HepG2 (cell line): Measurements from ENCODE around the gene FAM228B. TPM values are rescaled to one million over a fixed set of nuclear protein-coding genes. Genes with fewer than 3 reads are reported as not detected.

ENCODE experiments used
- ARID5B ChIP-seq: IDR thresholded peaks from 2 replicates; pipeline ENCODE4 v1.4.0; 2020; ENCODE audit warnings: mild to moderate bottlenecking, missing genetic modification reagents
- FOXA1 ChIP-seq, 2 experiments: fragments of 450-650 bp in 1 of 2; sonication (generic) in 1 of 2; formaldehyde crosslinking in 1 of 2; IDR thresholded peaks; 2 replicates each; pipeline versions ENCODE4 v1.4.0 to v1.6.1; 2016 to 2020; ENCODE audit warnings: missing genetic modification reagents in 1 of 2
- FOXO1 ChIP-seq: sonication (generic); formaldehyde crosslinking; IDR thresholded peaks from 2 replicates; pipeline ENCODE4 v1.4.0; 2020; ENCODE audit warnings: missing genetic modification reagents
- MXD1 ChIP-seq: sonication (generic); formaldehyde crosslinking; IDR thresholded peaks from 2 replicates; pipeline ENCODE4 v1.4.0; 2020; ENCODE audit warnings: mild to moderate bottlenecking, missing genetic modification reagents
- NCOA5 ChIP-seq: sonication (generic); formaldehyde crosslinking; IDR thresholded peaks from 2 replicates; pipeline ENCODE4 v1.4.0; 2020; ENCODE audit warnings: missing genetic modification reagents
- NFIB ChIP-seq: sonication (generic); formaldehyde crosslinking; IDR thresholded peaks from 2 replicates; pipeline ENCODE4 v1.9.0; 2021; ENCODE audit warnings: missing genetic modification reagents, mild to moderate bottlenecking, borderline replicate concordance
- NFKB2 ChIP-seq: sonication (generic); formaldehyde crosslinking; IDR thresholded peaks from 2 replicates; pipeline ENCODE4 v1.4.0; 2020; ENCODE audit warnings: missing genetic modification reagents, borderline replicate concordance
- RBM22 ChIP-seq: fragments of 200-400 bp; formaldehyde crosslinking; optimal IDR thresholded peaks from 2 replicates; pipeline ENCODE3; 2017; ENCODE audit warnings: mild to moderate bottlenecking, low read length, moderate library complexity
- RXRB ChIP-seq: IDR thresholded peaks from 2 replicates; pipeline ENCODE4 v1.6.1; 2016; ENCODE audit warnings: borderline replicate concordance, missing genetic modification reagents, missing compliant biosample characterization
- SAP130 ChIP-seq: IDR thresholded peaks from 2 replicates; pipeline ENCODE4 v1.6.1; 2016; ENCODE audit warnings: low read depth
- SPEN ChIP-seq: sonication (generic); formaldehyde crosslinking; IDR thresholded peaks from 2 replicates; pipeline ENCODE4 v1.5.1; 2020; ENCODE audit warnings: low read depth, mild to moderate bottlenecking, missing genetic modification reagents
- TAF15 ChIP-seq: fragments of 200-400 bp; formaldehyde crosslinking; IDR thresholded peaks from one replicate; pipeline ENCODE4 v1.6.1; 2018; ENCODE audit warnings: mild to moderate bottlenecking, low read depth, low read length; ENCODE audit not compliant: poor library complexity, severe bottlenecking
- TBL1XR1 ChIP-seq: fragments of 150-350 bp; IDR thresholded peaks from 2 replicates; pipeline ENCODE4 v1.6.1; 2014; ENCODE audit warnings: borderline replicate concordance, low read length; ENCODE audit not compliant: partially characterized antibody
- TCF12 ChIP-seq, 2 experiments: fragments of 450-650 bp in 1 of 2; sonication (generic) in 1 of 2; formaldehyde crosslinking in 1 of 2; IDR thresholded peaks; 2 replicates each; pipeline versions ENCODE4 v1.6.1 to v1.8.0; 2017 to 2022; ENCODE audit warnings: antibody characterized with exemption in 1 of 2, mild to moderate bottlenecking in 1 of 2, missing genetic modification reagents in 1 of 2, moderate library complexity in 1 of 2
- YEATS2 ChIP-seq: sonication (generic); formaldehyde crosslinking; IDR thresholded peaks from 2 replicates; pipeline ENCODE4 v1.4.0; 2020; ENCODE audit warnings: missing genetic modification reagents, borderline replicate concordance
- ZBTB38 ChIP-seq: sonication (generic); formaldehyde crosslinking; IDR thresholded peaks from 2 replicates; pipeline ENCODE4 v1.5.1; 2020; ENCODE audit warnings: mild to moderate bottlenecking, missing genetic modification reagents
- ZBTB7A ChIP-seq: sonication (generic); formaldehyde crosslinking; IDR thresholded peaks from 2 replicates; pipeline ENCODE4 v1.8.0; 2022; ENCODE audit warnings: mild to moderate bottlenecking, missing genetic modification reagents
- ZKSCAN5 ChIP-seq: sonication (generic); formaldehyde crosslinking; IDR thresholded peaks from 2 replicates; pipeline ENCODE4 v1.5.1; 2020; ENCODE audit warnings: mild to moderate bottlenecking, missing genetic modification reagents
- ZNF225 ChIP-seq: sonication (generic); formaldehyde crosslinking; IDR thresholded peaks from 2 replicates; pipeline ENCODE4 v1.4.0; 2020; ENCODE audit warnings: mild to moderate bottlenecking, missing genetic modification reagents
- ZNF256 ChIP-seq: sonication (generic); formaldehyde crosslinking; conservative IDR thresholded peaks from 2 replicates; pipeline ENCODE4 v1.4.0; 2020; ENCODE audit warnings: missing genetic modification reagents
- ZNF331 ChIP-seq: sonication (generic); formaldehyde crosslinking; IDR thresholded peaks from 2 replicates; pipeline ENCODE4 v1.4.0; 2020; ENCODE audit warnings: missing genetic modification reagents
- ZNF614 ChIP-seq: IDR thresholded peaks from 2 replicates; pipeline ENCODE4 v1.6.1; 2018; ENCODE audit warnings: missing biosample characterization, missing genetic modification reagents, inconsistent platforms, borderline replicate concordance
- ZNF737 ChIP-seq: sonication (generic); formaldehyde crosslinking; IDR thresholded peaks from 2 replicates; pipeline ENCODE4 v1.5.0; 2020; ENCODE audit warnings: missing genetic modification reagents, mild to moderate bottlenecking, borderline replicate concordance
- ZNF800 ChIP-seq: sonication (generic); formaldehyde crosslinking; IDR thresholded peaks from 2 replicates; pipeline ENCODE4 v1.4.0; 2020; ENCODE audit warnings: missing genetic modification reagents
- polyA plus RNA-seq, 8 experiments: library from polyadenylated mRNA; depleted of rRNA in 3 of 8; stranded (reverse) in 7 of 8; unstranded in 1 of 8; fragments of >200 nt; fragmentation: Illumina TruSeq in 4 of 8; extraction: Trizol in 4 of 8; gene quantifications; 2 replicates each; pipeline versions ENCODE4 v1.2.1 to v1.2.3, GENCODE V29; 2011 to 2016; ENCODE audit warnings: low read depth in 4 of 8, missing spikeins in 1 of 8, mixed read lengths in 1 of 8; ENCODE audit not compliant: insufficient read depth in 1 of 8
- total RNA-seq, 5 experiments: library from RNA; depleted of rRNA; stranded (reverse); fragments of >200 nt; fragmentation: Illumina TruSeq; extraction: Trizol; gene quantifications; 2 replicates each; pipeline ENCODE4 v1.2.3, GENCODE V29; 2016; ENCODE audit warnings: low read depth in 1 of 5

The FAM228B gene
- total and polyA plus RNA-seq, 2 of the 13 experiments (the other 11 are each of a cell fraction or from before 2014, with no cell fraction given), result 0.79 to 1.1 TPM

- TF ChIP-seq ZNF800 (no peak), NFKB2 (CRISPR knock-in tag) (peak; percentile 39; the same call in 1 of the 2 replicates), ZBTB7A (CRISPR knock-in tag) (0 out of 2 replicates have a peak, but pooled peaks have one; percentile 46), TAF15 (no peak), TCF12 (IDR thresholded peaks at IDR 0.05) (no peak), TCF12 (CRISPR knock-in tag; IDR thresholded peaks at IDR 0.05) (0 out of 2 replicates have a peak, but pooled peaks have one; percentile 18), ZNF225 (no peak), YEATS2 (CRISPR knock-in tag) (0 out of 2 replicates have a peak, but pooled peaks have one; percentile 28), RBM22 (no peak), ZNF737 (CRISPR knock-in tag) (no peak), TBL1XR1 (no peak), ZBTB38 (CRISPR knock-in tag) (peak; percentile 35; the same call in 1 of the 2 replicates), FOXO1 (CRISPR knock-in tag) (0 out of 2 replicates have a peak, but pooled peaks have one; percentile 16), ZNF614 (CRISPR knock-in tag) (no peak), ARID5B (CRISPR knock-in tag) (peak; percentile 40; the same call in 1 of the 2 replicates), FOXA1 (IDR thresholded peaks at IDR 0.05) (no peak), FOXA1 (CRISPR knock-in tag; IDR thresholded peaks at IDR 0.05) (no peak), ZKSCAN5 (no peak), RXRB (0 out of 2 replicates have a peak, but pooled peaks have one; percentile 21), SAP130 (CRISPR knock-in tag) (peak; percentile 41), ZNF331 (CRISPR knock-in tag) (peak; percentile 31; the same call in 1 of the 2 replicates), SPEN (CRISPR knock-in tag) (peak; percentile 59; the same call in 1 of the 2 replicates), ZNF256 (no peak), NCOA5 (CRISPR knock-in tag) (no peak), NFIB (CRISPR knock-in tag) (no peak), MXD1 (CRISPR knock-in tag) (no peak)
Observed at GRCh38 chr2:24164416-24164973, 41.2 kb downstream of the FAM228B start (continued).
